Caco-2 (cell line): ENCODE data around the gene LARP1. TPM values are rescaled to one million over a fixed set of nuclear protein-coding genes. Genes with fewer than 3 reads are reported as not detected.

Source experiments
- BruUV-seq: library from RNA; stranded (reverse); fragments of 400-500 nt; replicated peaks from 2 replicates; lab custom pipeline; 2021; lab: Mats Ljungman, UMichigan
- CTCF ChIA-PET: fragments of 300-600 bp; sonication (Branson Sonifier 250); formaldehyde crosslinking; loops from one replicate; lab custom pipeline; 2022; ENCODE audit warnings: antibody characterized with exemption; lab: Charles Lee
- POLR2A ChIA-PET: fragments of 300-600 bp; sonication (Branson Sonifier 250); formaldehyde crosslinking; loops from one replicate; lab custom pipeline; 2022; ENCODE audit warnings: antibody characterized with exemption; lab: Charles Lee
- DNase-seq, 2 experiments: peaks; one replicate each; pipeline versions ENCODE4 v3.0.0 to v3.0.0-alpha.2; 2020 to 2022
- H3K27me3 ChIP-seq: replicated peaks from 2 replicates; pipeline ENCODE4 v1.6.0; 2011; ENCODE audit warnings: low read length; ENCODE audit not compliant: control insufficient read depth, insufficient read depth
- H3K36me3 ChIP-seq: 2 replicates; pipeline ENCODE4 v1.5.1; 2011; ENCODE audit warnings: low read length; ENCODE audit not compliant: control insufficient read depth, insufficient read depth
- H3K4me1 ChIP-seq: fragments of 250-450 bp; sonication (Bioruptor Pico); 2 replicates; pipeline ENCODE4 v1.5.1; 2020; ENCODE audit warnings: mild to moderate bottlenecking
- H3K4me3 ChIP-seq: 2 replicates; pipeline ENCODE4 v1.5.1; 2011; ENCODE audit warnings: low read depth, mild to moderate bottlenecking, control low read depth, low read length
- H3K9me3 ChIP-seq: fragments of 250-450 bp; sonication (Bioruptor Pico); 2 replicates; pipeline ENCODE4 v1.5.1; 2020; ENCODE audit warnings: mild to moderate bottlenecking, moderate library complexity
- H3K27ac Mint-ChIP-seq: one replicate; pipeline ENCODE4 v1.8.0; 2022; ENCODE audit warnings: mixed read lengths; ENCODE audit not compliant: unreplicated experiment
- H3K27me3 Mint-ChIP-seq: one replicate; pipeline ENCODE4 v1.8.0; 2022; ENCODE audit warnings: mixed read lengths; ENCODE audit not compliant: insufficient read depth, unreplicated experiment
- H3K36me3 Mint-ChIP-seq: one replicate; pipeline ENCODE4 v1.8.0; 2022; ENCODE audit warnings: mild to moderate bottlenecking, mixed read lengths; ENCODE audit not compliant: insufficient read depth, unreplicated experiment
- H3K4me1 Mint-ChIP-seq: one replicate; pipeline ENCODE4 v1.8.0; 2022; ENCODE audit warnings: low read depth, mixed read lengths; ENCODE audit not compliant: unreplicated experiment
- H3K4me3 Mint-ChIP-seq: one replicate; pipeline ENCODE4 v1.8.0; 2022; ENCODE audit warnings: mild to moderate bottlenecking, moderate library complexity, mixed read lengths; ENCODE audit not compliant: unreplicated experiment
- H3K9me3 Mint-ChIP-seq: one replicate; pipeline ENCODE4 v1.8.0; 2022; ENCODE audit warnings: mixed read lengths; ENCODE audit not compliant: unreplicated experiment
- CTCF ChIP-seq, 2 experiments: fragments of 200-600 bp in 1 of 2; IDR thresholded peaks; 1 replicate in 1 of 2; 2 replicates in 1 of 2; pipeline versions ENCODE4 v1.5.1 to v1.8.0; 2011 to 2022; ENCODE audit warnings: antibody characterized with exemption in 1 of 2, control low read depth in 1 of 2, inconsistent platforms in 1 of 2, low read depth in 1 of 2, low read length in 1 of 2, mild to moderate bottlenecking in 1 of 2, moderate library complexity in 1 of 2; ENCODE audit not compliant: insufficient read depth in 1 of 2, severe bottlenecking in 1 of 2, unreplicated experiment in 1 of 2
- intact Hi-C: fragments of 100-400 bp; cut with micrococcal nuclease; formaldehyde crosslinking; loops from one replicate; pipeline ENCODE4 v1.10.0; 2022; ENCODE audit not compliant: unreplicated experiment
- total RNA-seq: library from RNA; stranded (reverse); gene quantifications from 2 replicates; pipeline ENCODE4 v1.2.3, GENCODE V29; 2022

LARP1 gene
- total RNA-seq, 1 experiment from 2014 or later = 372 TPM

DNA sequence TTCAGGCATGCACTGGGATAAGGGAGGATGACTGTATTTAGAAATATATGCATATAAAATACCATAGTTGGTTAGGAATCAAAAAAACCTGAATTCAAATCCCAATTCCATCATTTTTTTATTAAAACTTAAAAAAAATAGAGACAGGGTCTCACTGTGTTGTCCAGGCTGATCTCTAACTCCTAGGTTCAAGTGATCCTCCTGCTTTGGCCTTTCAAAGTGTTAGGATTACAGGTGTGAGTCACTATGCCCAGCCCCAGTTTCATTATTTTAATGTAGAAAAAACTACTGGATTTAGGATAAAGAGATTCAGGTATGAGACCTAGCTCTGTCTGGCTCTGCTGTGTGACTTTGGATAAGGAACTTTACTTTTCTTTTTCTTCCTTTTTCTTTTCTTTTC, 3.3 kb upstream of the LARP1 start:
- Histone ChIP-seq H3K4me3 (no peak overlapping the region), H3K36me3 (0 out of 2 replicates have a peak, but pooled peaks cover 1% of the 10 kb centered on the region), H3K9me3 (no peaks in the 10 kb centered on the region), H3K27me3 (no peaks in the 10 kb centered on the region), H3K4me1 (0 out of 2 replicates have a peak, but pooled peaks cover 12% of the 10 kb centered on the region)
- H3K4me1 Mint-ChIP-seq = peaks cover 10% of the 10 kb centered on the region
- H3K27me3 Mint-ChIP-seq = no peaks in the 10 kb centered on the region
- POLR2A ChIA-PET = no interaction called here
- CTCF ChIA-PET = no interaction called here
- no peak for TF ChIP-seq CTCF (IDR thresholded peaks at IDR 0.05; ENCODE audit: insufficient read depth in 1 of 2, low read depth in 1 of 2, low read length in 1 of 2, severe bottlenecking in 1 of 2, unreplicated experiment in 1 of 2)
- H3K4me3 Mint-ChIP-seq = no peak overlapping the region
- no peak overlapping the region for H3K27ac Mint-ChIP-seq
- intact Hi-C loops = loop anchor here (5.0 kb wide), 1 partner anchor 55 kb away; no protein-coding TSS in a partner anchor
- H3K36me3 Mint-ChIP-seq = peaks cover 14% of the 10 kb centered on the region
- H3K9me3 Mint-ChIP-seq = no peaks in the 10 kb centered on the region
- no TSS peak for BruUV-seq
- DNase-seq = no peak

DNA sequence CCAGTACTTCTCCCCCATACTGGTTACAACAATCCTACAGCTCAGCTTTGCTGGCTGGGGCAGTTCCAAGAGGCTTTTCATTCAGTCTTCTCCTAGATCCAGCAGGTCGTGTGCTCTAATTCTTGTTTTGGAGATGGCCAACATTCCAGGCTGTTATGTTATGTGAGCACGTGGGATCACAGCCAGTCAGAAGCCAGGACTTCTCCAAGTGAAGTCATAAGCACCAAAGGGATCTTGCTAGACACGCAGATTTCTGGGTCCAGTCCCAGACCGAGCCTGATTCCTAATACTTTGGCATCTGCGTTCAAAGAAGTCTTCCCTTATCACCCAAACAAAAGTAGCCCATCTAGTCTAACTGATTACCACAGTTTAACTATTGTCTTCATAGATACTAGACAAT, 1.4 kb upstream of the LARP1 start:
- Mint-ChIP-seq H3K9me3 (no peaks in the 10 kb centered on the region), H3K27ac (peak overlapping the region; percentile 90), H3K36me3 (peaks cover 24% of the 10 kb centered on the region), H3K4me1 (peaks cover 15% of the 10 kb centered on the region), H3K27me3 (no peaks in the 10 kb centered on the region), H3K4me3 (peak overlapping the region; percentile 85)
- DNase-seq = peak; percentile 51 to 53
- BruUV-seq = no TSS peak
- peak overlapping the region; percentile 52 for H3K4me3 ChIP-seq
- CTCF ChIA-PET = no interaction called here
- POLR2A ChIA-PET = no interaction called here
- no peaks in the 10 kb centered on the region for H3K9me3 ChIP-seq
- peaks cover 18% of the 10 kb centered on the region for H3K4me1 ChIP-seq
- TF ChIP-seq CTCF (IDR thresholded peaks at IDR 0.05; ENCODE audit: insufficient read depth in 1 of 2, low read depth in 1 of 2, low read length in 1 of 2, severe bottlenecking in 1 of 2, unreplicated experiment in 1 of 2) = no peak
- 0 out of 2 replicates have a peak, but pooled peaks cover 1% of the 10 kb centered on the region for H3K36me3 ChIP-seq
- intact Hi-C loops = loop anchor here (1.0 to 5.0 kb wide), 4 partner anchors 41 to 101 kb away; no protein-coding TSS in a partner anchor
- no peaks in the 10 kb centered on the region for H3K27me3 ChIP-seq

GRCh38 chr5:154754460-154755360, 467 bp upstream of the LARP1 start:
- peak; percentile 100 for DNase-seq
- POLR2A ChIA-PET = no interaction called here
- H3K4me3 ChIP-seq = peak overlapping the region; percentile 68
- no peaks in the 10 kb centered on the region for H3K9me3 ChIP-seq
- peaks cover 18% of the 10 kb centered on the region for H3K4me1 ChIP-seq
- H3K27me3 ChIP-seq = no peaks in the 10 kb centered on the region
- peak overlapping the region; percentile 90 for H3K27ac Mint-ChIP-seq
- H3K36me3 Mint-ChIP-seq = peaks cover 31% of the 10 kb centered on the region
- no peaks in the 10 kb centered on the region for H3K9me3 Mint-ChIP-seq
- H3K36me3 ChIP-seq = 0 out of 2 replicates have a peak, but pooled peaks cover 1% of the 10 kb centered on the region
- intact Hi-C loops = loop anchor here (1.0 to 5.0 kb wide), 7 partner anchors 40 to 107 kb away; partner anchors contain the start of gene CNOT8
- peaks cover 22% of the 10 kb centered on the region for H3K4me1 Mint-ChIP-seq
- H3K27me3 Mint-ChIP-seq = no peaks in the 10 kb centered on the region
- BruUV-seq = no TSS peak
- TF ChIP-seq CTCF (IDR thresholded peaks at IDR 0.05; ENCODE audit: insufficient read depth in 1 of 2, low read depth in 1 of 2, low read length in 1 of 2, severe bottlenecking in 1 of 2, unreplicated experiment in 1 of 2) = peak; percentile 42 to 62
- H3K4me3 Mint-ChIP-seq = peak overlapping the region; percentile 85
- CTCF ChIA-PET = no interaction called here
